CD4-positive, alpha-beta T cell treated with Interleukin-21 for 1 hour (primary cell): ENCODE data around the gene RNF157.

Experiments used
- DNase-seq: peaks from one replicate; pipeline ENCODE4 v3.0.0-alpha.2; 2020

The RNF157 gene

DNA sequence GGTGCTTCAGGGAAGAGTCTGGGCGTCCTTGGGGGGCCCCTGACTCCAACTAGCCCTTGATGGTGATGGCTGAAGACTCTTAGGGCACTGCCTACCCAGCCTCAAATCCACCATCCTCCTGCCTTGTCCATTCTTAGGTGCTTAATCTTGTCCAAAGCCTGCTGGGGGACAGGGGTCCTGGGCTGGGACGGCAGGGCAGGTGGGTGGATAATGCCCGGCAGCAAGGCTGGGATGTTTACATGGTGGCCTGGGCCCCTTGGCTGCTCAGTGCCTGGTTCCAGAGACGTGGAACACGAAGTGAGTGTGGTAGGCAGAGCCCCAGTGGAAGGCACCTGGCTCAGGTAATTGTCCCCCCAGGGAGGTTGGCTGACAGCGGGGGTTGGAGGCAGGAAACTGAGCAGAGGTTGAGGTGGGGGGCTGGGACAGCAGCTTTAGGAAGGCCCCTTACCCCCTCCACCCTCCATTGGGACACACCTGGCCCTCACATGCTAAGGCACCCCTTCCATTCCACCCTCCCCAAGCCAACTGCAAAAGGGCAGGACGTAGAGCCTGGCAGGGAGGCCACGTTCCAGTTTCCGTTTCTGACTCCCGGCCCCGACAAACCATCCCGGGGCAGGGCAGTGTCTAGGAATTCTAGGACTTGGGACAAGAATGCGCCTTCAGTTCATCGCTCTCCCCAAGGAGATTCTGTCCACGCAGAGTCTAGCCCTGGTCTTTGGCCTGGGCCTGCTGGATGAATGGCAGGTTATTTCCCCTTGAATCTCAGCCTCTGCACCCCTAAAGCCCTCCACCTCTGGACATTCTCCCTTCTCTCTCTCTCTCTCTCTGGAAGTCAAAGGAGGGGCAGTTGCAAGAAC is 101.2 kb downstream of the RNF157 start:
- no peak for DNase-seq

DNA sequence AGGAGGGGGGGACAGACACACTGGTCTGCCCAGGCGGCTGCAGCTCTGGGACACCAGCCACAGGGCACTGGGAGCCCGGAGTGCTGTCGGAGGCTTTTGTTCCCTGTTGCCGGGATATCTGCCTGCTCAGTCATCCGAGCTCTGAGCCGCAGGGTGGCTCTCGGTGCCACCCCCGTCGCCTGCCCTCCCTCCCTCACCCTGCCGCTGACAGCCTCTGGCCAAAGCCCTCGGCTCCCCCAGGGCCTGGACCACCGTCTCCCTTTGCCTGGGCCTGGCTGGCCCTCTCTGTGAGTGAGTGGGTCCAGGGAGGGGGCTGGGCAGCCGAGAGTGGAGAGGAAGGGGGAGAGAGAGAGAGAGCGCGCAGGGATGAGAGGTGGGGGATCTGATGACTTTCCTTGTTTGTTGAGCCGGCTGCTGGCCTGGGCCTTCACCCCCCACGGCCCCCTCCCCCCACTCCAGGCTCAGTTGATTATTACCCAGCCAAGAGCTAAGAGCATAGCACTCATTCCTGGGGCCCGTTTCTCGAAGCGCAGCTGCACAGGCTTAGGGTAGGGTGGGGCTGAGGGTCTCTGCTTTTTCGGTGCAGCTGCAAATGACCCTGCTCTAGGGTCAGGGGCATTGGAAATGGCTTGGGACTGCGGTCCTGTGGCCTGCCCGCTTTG is 101.9 kb downstream of the RNF157 start:
- no peak for DNase-seq

DNA sequence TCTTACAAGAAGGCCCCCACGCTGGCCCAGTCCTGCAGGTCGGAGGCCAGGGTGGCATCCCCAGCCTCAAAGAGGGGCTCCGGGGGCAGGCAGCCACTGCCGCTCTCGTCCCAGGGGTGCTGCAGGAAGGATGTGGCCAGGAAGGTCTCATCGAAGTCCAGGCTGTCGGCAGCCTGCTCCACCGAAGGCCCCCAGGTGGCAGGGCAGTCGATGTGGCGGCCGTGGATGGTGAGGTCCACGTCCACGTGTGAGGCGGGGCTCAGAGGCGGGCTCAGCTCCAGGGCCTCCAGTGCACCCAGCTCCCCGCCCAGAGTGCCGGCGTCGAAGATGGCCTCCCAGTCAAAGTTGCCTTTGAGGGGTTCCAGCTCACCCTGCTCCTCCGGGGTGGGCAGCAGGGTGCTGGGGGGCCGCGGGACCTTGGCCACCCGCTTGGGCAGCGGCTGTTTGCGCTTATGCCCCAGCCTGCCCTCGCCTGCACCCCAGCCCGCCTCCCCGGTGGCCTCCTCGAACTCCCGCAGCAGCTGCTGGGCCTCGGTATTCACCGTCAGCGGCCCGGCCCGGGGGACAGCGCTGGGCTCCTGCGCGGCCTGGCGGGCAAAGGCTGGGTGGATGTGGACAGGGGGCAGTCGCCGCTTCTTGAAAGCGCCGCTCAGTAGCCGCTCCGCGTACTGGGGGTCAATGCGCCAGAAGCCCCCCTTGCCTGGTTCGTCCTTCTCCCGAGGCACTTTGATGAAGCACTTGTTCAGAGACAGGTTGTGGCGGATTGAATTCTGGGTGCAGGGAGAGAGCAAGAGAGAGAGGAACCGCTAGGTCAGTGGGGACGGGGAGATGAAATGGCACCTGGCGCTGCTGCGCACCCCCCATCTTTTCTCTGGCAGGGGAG is 102.7 kb downstream of the RNF157 start:
- no peak for DNase-seq

DNA sequence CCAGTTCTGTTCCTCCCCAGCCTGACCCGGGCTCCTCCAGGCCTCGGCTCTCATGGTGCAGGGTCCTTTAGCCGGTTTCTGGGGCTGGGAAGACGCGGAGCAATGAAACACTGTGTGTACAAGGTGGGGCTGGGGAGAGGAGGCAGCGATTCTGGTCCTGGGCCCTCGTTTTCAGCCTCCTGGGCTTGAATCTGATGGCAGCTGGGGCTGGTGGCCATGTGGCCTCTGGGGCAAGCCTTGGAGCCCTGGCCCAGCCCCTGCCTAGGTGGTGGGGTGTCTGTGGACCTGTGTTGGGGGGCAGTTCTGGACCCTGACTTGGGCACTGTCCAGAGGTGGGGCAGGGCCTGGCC is 103.3 kb downstream of the RNF157 start:
- no peak for DNase-seq

DNA sequence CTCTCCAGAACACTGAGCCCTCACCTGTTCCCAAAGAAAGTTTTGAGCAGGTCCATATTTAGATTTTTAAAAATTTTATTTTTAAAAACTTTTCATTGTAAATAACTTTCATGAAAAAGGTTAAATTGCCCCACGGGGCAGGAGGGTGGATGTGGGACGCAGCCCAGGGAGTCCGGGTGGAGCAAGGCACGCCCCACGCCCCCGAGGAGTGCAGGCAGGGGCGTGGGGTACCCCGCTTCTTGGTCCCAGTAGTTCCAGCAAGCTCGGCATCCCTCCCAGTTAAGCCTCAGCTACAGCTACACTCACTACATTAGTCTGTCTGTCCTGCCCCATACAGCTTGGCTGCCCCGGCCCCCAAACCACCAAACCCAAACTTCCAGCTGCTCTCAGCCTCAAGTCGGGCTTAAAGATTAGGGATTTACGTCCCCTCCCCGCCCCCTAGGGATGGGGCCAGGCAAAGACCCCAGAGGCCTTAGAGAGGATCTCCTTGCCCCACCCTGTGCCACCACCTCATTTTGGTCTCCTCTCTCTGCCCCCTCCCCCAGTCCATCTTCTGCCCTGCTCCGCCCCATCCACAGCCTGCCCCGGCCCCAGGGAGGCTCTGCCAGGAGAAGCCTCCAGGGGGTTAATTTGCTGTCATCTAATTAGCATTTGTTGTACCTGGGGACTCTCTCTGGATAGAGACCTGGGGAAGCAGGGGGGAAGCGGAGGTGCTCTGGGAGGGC is 103.9 kb downstream of the RNF157 start:
- DNase-seq, result no peak

DNA sequence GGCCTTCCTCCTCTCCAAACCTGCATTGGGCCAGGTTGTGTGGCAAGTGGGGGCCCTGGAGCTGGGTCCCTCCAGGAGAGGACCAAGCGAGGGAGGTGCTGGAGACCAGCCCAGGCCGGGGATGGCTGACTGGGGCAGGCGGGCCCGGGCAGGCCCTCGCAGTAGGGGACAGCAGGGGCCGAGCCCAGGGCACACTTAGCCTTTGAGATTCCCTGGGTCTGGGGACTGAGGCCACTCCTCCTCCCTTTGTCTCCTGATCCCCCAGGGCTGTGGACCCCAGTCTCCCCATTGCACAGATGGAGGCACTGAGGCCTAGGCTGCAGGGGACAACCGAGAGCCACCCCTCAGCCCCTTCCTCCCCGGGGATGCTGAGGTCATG is 104.5 kb downstream of the RNF157 start:
- DNase-seq, result no peak

DNA sequence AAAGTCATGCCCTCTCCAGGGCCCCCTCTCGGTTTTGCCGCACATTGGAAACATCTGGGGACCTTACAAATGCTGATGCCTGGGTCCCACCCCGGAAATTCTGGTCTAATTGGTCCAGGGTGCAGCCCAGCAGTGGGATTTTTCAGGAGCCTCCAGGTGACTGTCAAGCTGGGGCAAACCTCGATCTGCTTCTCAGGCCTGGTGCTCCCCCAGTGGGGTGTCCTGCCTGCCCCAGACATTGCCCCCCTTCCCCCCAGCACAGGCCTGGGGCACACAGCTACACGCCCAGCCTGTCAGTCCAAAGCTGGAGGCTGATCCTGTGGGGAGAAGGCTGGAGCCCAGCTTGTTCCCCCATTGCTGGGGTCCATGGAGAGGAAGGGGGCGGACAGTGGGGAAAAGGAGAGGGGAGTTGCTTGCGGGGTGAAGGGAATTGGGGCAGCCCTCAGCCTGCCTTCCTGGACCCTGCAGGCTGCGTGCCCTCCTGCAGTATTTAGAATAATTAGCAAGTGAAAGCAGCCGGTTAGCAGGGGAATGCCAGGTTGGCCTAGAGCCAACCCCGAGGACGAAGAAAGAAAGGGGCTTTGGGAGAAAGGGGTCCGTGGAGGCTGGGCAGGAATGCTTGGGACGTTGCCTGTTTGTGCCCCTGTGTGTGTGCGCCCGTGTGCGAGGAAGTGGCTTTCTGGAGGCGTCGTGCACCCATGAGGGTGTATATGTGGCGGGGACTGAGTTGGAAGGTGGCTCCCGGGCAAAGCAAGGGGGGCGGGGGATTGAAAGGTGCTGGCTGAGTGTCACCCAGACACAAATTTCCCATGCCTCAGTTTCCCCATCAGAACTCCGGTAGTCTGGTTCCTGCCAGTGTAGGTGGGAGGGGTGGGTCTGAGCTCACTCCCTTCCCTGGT is 105.1 kb downstream of the RNF157 start:
- DNase-seq, result no peak

DNA sequence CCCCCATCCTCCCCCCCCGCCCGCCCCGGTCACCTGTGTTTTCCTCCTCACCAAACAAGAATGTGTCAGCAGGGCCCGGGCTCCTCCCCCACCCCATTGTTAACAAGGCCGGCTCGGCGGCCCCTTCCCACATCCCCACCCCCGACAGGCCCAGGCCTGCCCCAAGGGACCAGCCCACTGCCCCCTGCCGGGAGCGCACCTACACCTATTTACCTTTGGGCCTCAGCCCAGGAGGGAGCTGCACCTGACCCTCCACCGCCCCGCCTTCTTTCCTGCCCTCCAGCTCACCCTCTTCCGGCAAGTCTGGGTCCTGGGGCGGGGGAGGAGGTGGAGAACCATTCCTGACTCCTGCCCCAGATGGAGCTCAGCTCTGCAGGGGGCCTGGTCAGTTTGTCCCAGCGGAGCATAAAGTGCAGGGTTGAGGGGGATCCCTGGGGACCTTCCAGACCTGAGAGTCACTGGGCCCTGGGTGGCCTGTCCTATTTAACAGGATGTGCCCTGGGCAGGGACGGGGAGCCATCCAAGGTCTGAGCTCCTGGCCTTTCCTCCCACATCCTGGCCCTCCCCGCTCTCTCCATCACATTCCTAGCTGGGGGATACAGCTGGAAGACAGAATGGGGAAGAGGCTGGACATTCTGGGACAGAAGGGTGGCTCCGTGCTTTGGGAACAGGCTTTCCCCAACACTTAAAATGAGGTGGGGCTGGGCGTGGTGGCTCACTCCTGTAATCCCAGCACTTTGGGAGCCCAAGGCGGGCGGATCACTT is 107.5 kb downstream of the RNF157 start:
- no peak for DNase-seq

DNA sequence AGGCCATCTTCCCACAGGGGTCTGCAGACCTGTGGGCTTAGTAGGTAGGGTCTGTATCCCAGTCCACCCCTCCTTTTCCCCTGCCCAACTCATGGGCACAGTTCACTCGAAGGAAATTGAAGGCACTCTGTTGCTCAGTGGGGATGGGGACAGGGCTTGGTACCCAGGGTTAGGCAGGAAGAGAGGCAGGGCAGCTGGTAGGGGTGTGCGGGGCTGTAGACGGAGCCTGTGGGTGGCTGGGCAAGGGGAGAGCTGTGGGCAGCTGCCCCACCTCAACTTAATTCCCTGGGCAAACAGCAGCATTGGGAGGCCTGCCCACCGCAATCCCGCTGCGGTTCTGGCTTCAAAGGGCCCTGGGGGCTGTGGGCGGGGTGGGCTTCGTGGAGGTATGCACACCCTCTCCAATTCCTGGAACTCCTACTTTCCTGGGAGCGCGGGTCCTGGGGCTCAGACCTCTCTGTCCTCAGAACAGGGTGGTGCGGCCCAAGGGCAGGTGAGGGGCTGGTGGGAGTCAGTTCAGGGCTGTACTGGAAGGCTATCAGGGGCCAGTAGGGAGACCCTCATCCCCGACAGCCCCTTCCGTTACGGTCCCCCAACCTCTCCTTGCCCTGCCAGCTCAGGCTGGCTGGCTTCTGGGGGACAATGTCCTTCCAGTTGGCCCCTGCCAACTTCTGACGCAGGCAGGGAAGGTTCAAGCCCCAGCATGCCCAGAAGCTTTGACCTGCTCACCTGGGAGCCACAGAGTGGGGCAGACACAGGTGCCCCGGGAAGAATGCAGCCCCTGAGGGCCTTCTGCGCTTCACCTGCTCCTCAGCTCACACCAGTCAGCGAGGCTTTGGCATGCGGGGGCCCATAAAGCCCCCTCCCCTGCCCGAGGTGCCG is 108.4 kb downstream of the RNF157 start:
- no peak for DNase-seq

DNA sequence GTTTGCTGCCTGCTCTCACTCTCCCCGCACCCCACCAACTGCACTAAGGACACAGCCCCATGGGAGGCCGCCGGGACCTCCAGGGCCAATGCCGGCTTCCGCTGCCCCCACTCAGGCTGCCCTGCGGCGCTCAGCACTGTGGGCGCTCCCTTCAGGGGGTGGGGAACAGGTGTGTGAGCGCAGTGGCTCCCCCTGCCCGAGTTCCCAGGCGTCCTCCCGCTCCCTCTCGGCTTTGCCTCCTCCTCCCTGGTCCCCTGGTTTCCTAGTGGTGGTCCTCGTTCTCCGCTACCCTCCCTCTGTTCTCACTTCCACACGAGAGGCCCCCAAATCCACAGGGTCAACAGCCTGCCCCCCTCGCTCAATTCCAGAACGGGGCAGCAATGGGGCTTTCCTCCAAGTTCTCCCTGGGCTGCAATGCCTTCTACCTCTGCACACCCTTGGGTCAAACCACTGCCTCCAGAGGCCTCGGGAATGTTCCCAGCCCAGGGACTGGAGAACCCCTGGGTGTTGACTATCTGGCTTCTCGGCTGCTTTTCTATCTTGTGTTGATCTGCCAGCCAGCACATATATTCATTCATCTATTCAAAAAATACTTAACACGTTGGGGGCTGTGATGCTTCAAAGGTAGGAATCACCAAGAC is 109.1 kb downstream of the RNF157 start:
- DNase-seq, result no peak

DNA sequence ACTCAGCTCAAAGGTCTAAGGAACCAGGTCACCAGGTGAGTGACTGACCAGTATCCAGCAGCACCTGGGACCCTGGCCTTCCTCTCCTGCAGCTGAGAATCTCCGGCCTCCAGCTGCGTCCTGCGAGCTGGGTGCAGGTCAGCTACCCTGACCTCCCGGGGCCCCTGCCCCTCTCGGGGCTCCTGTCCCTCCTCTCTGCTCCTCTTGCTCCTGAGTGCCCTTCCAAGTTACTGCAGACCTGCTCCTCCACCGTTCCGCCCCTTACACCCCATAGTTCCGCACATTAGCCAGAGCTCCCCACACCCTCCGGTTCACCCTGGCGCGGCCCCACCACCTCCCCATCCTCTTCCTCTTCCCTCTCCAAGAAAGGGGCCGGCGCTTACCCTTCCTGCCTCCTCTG is 109.8 kb downstream of the RNF157 start:
- no peak for DNase-seq

DNA sequence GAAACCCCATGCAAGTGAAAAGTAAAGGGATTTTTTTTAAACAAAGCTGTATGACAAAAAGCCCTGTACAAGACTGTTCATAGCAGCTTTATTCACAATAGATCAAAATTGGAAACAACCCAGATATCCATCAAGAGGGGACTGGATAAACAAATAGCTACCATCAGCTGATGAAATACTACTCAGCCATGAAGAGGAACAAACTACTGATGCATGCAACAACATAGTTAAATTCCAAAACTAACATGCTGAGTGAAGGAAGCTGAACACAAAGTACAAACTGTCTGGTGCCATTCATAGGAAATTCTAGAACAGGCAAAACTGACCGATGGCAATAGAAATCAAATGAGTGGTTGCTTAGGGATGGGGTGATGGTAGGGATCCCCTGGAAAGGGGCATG is 114.4 kb downstream of the RNF157 start:
- DNase-seq, result no peak

DNA sequence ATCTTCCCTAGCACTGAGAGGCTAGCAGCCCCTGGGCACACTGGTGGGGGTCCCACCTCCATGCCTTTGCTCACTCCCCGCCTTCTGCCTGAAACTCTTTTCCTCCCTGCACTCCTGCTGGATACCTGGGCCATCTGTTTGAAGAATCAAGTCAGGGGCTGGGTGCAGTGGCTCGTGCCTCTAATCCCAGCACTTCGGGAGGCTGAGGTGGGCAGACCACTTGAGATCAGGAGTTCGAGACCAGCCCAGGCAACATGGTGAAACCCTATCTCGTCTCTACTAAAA is 115.0 kb downstream of the RNF157 start:
- no peak for DNase-seq

DNA sequence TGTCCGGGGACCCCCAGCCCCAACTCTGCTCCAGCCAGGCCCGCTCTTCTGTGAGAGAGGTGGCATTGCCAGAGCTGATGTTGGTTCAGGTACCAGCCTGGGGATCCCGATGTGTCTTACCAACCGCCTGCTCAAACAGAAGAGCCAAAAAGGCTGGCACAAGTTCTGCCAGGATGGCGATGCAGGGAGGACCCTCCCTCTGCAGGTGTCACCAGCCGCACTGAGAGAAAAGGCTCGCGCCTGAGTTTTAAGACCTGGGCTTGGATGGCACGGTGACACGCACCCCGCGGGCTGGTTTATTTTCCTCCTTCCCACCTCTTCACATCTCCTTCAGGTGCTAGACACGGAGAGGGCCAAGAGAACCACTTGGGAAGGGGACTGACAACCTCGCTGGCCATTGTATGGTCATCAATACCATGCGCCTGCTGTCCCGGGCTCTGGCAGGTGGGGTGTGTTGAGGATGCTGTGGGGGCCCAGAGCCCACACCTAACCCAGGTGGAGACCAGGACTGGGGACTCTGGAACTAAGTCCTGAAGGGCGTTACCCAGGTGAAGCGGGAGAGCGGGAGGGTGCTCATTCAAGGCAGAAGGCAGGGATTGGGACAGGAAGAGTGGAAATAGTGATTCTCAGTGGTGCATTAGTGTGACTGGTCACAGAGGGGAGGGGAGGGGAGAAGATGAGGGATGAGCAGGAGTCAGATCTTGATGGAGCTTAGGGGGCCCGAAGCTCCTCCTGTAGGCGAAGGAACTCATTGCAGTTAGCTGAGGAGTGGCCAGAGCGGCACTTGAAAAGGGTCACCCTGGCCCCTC is 115.5 kb downstream of the RNF157 start:
- DNase-seq, result no peak

DNA sequence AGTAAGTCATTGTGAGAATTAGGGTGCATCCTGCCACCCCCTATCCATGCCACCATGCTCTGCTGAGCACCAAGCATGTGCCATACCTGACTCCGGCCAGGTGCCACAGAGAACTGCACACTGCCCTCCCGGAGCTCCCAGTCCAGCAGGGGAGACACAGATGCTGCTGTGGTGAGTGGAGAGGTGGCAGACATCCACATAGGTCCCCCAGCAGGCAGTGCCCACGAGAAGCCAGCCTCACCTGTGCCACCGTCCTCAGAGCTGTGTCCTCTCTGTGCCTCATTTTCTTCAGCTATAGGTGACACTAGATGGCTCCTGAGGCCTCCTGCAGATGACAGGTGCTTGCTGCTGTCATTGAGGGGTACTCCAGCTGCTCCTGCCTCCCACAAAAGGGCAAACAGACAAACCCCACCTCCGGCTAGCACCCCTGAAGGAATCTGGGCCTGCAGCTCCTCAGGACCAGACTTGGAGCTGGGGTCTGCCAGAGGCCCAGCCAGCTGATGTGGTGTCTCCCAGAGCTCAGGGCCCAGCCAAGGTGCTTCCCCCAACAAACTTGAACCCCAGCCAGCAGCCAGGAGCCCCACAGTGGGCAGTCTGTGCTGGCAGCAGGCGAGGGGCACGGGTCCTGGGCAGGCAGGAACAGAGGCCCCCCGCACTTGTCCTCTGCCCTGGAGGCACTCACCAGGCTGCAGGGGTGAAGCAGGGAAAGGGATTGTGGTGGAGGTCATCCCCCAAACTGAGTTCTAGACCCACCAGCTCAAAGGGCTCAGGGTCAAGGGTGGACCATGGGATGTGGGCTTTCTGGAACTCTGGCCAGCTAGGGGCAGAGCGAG is 116.3 kb downstream of the RNF157 start:
- no peak for DNase-seq

DNA sequence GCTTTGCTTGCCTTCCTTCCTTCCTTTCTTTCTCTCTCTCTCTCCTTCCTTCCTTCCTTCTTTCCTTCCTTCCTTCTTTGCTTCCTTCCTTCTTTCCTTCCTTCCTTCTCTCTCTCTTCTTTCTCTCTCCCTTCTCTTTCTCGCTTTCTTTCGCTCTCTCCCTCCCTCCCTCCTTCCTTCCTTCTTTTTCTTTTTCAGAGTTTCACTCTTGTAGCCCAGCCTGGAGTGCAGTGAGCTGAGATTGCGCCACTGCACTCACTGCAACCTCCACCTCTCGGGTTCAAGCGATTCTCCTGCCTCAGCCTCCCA is 117.1 kb downstream of the RNF157 start:
- DNase-seq, result no peak

DNA sequence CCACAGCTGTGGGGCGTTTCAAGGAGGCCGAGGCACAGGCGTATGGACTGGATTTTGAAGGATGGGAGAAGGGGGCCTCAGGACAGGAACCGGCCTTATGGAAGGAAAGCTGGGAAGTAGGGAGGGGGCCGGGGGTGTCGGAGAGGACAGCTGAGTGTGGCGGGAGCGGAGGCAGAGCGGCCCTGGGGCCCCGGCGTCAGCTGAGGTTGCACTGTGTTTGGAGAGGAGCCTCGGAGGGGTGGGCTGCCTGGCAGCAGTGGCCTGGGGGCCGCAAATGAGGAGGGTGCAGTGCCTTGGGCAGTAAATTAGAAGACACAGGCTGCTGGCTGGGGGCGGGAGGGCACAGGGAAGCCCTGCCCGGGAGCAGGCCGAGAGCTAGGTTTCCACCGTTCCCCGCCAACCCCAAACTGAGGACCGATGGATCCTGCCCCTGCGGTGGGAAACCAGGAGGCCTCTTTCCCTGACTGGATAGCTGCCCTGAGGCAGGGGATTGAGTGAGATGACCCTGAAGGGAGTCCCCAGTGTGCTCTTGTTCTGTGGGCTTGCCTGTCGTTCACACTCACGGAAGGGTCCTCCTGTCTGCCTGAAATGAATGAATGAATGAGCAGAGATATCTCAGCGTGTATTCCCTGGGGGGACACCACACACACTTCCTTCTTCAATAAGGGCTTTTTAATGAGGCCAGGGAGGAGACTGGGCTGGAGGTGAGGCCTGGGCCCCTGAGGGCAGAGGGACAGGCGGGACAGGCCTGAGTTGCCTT is 117.7 kb downstream of the RNF157 start:
- no peak for DNase-seq
